Brain microvascular endothelial cell (primary cell): ENCODE measurements around the gene DCUN1D2.

ENCODE experiments used
- DNase-seq: peaks from one replicate; pipeline ENCODE4 v3.0.0-alpha.2; 2020
- H3K27ac ChIP-seq: fragments of 250-450 bp; sonication (Bioruptor Pico); 2 replicates; pipeline ENCODE4 v1.5.1; 2020; ENCODE audit warnings: mild to moderate bottlenecking, moderate library complexity
- H3K27me3 ChIP-seq: fragments of 250-450 bp; sonication (Bioruptor Pico); replicated peaks from 2 replicates; pipeline ENCODE4 v1.5.1; 2020; ENCODE audit warnings: mild to moderate bottlenecking
- H3K36me3 ChIP-seq: fragments of 250-450 bp; sonication (Bioruptor Pico); replicated peaks from 2 replicates; pipeline ENCODE4 v1.5.1; 2020; ENCODE audit warnings: mild to moderate bottlenecking
- H3K4me3 ChIP-seq: 2 replicates; pipeline ENCODE4 v1.5.1; 2011; ENCODE audit warnings: low read depth, mild to moderate bottlenecking, control low read depth, low read length, moderate library complexity
- in situ Hi-C: cut with HindIII; loops from 2 replicates; pipeline ENCODE4 v1.10.0; 2017; ENCODE audit warnings: low sequenced_read_pairs, low pct_ligation_motif_present
- TF ChIP-seq, protein P1 (sequence below): IDR thresholded peaks from 2 replicates; pipeline ENCODE4 v1.5.1; 2011; ENCODE audit warnings: low read depth, mild to moderate bottlenecking, moderate library complexity, low read length, control low read depth, inconsistent platforms; ENCODE audit errors: missing control alignments

The DCUN1D2 gene

DNA sequence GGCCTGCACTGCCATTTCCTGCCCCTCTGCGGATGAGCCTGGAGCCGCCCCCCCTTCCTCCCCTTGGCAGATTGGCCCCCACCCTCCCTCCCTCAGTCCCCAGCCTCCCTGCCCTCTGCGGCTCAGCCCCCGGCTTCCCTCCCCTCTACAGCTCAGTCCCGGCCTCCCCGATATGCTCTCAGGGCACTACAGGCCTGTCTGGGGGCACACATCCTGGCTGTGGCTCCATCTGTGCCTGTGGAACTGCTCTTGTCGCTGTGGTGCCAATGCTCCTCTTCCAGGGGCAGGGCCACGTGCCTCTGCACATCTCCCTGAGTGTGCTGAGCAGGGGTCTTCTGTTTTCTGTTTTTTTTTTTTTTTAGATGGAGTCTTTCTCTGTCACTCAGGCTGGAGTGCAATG is 76.2 kb downstream of the DCUN1D2 start:
- no peak overlapping the region for H3K27ac ChIP-seq
- DNase-seq: no peak
- no peak overlapping the region for H3K4me3 ChIP-seq
- no peaks in the 10 kb centered on the region for H3K27me3 ChIP-seq
- TF ChIP-seq, protein P1, sequence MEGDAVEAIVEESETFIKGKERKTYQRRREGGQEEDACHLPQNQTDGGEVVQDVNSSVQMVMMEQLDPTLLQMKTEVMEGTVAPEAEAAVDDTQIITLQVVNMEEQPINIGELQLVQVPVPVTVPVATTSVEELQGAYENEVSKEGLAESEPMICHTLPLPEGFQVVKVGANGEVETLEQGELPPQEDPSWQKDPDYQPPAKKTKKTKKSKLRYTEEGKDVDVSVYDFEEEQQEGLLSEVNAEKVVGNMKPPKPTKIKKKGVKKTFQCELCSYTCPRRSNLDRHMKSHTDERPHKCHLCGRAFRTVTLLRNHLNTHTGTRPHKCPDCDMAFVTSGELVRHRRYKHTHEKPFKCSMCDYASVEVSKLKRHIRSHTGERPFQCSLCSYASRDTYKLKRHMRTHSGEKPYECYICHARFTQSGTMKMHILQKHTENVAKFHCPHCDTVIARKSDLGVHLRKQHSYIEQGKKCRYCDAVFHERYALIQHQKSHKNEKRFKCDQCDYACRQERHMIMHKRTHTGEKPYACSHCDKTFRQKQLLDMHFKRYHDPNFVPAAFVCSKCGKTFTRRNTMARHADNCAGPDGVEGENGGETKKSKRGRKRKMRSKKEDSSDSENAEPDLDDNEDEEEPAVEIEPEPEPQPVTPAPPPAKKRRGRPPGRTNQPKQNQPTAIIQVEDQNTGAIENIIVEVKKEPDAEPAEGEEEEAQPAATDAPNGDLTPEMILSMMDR: no peak
- no peaks in the 10 kb centered on the region for H3K36me3 ChIP-seq
- in situ Hi-C loops: no loop called here

DNA sequence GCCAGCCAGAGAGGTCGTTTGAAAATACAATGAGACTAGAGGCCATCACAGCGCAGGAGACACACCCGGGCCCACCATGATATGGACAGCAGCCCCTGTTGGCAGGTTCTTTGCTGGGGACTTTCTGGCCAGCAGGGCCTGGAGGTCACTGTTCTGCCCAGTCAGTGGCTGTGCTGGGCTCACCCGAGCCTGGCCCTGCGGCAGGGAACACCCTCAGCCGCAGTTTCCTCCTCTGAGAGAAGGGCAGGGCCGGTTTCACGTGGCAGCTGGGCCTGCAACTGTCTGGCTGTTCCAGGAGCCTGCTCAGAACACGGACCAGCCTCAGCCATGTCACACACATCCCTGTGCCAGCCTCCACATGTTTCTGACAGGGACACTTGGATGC is 76.6 kb downstream of the DCUN1D2 start:
- H3K27me3 ChIP-seq: no peaks in the 10 kb centered on the region
- in situ Hi-C loops: no loop called here
- H3K36me3 ChIP-seq: no peaks in the 10 kb centered on the region
- H3K27ac ChIP-seq: no peak overlapping the region
- DNase-seq: no peak
- TF ChIP-seq, protein P1: peak; percentile 9
- no peak overlapping the region for H3K4me3 ChIP-seq

DNA sequence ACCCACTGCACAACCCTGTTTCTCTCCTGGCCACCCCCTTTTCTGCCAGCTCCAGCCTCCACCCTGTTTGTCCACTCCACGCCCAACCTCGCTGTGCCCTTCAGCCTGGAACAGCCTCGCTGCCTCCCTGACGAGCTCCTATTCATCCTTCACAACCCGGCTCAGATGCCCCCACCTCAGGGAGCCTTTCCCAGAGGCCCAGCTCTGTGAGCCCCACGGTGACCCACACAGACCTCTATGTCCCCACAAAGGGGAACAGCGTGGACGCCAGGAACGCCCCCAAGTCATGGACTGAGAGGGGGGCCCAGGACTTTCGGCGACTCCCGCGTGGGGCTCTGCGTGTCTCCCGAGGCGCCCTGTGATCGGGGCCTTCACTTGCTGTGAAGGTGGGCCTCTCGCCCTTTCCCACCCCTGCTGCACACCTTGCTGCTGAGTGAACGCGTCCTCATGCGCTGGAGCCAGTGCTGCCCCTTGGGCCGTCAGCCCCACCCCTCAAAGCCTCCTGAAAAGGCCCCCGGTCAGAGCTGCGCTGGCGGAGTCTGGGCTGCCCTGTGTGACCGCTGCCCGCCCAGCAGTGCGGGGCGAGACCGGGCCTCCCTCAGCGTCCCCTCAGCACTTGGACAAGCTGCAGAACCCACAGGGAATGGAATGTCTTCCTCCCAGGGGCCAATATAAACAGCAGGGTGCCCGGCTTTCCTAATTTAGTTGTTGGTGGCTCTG is 77.2 kb downstream of the DCUN1D2 start:
- Histone ChIP-seq H3K4me3 (no peak overlapping the region), H3K27ac (no peak overlapping the region), H3K36me3 (no peaks in the 10 kb centered on the region), H3K27me3 (no peaks in the 10 kb centered on the region)
- DNase-seq: no peak
- TF ChIP-seq, protein P1: no peak
- in situ Hi-C loops: no loop called here

GRCh38 chr13:113412440-113412839 is 78.1 kb downstream of the DCUN1D2 start:
- TF ChIP-seq, protein P1: no peak
- in situ Hi-C loops: no loop called here
- Histone ChIP-seq H3K36me3 (no peaks in the 10 kb centered on the region), H3K4me3 (no peak overlapping the region), H3K27me3 (no peaks in the 10 kb centered on the region), H3K27ac (no peak overlapping the region)
- no peak for DNase-seq

DNA sequence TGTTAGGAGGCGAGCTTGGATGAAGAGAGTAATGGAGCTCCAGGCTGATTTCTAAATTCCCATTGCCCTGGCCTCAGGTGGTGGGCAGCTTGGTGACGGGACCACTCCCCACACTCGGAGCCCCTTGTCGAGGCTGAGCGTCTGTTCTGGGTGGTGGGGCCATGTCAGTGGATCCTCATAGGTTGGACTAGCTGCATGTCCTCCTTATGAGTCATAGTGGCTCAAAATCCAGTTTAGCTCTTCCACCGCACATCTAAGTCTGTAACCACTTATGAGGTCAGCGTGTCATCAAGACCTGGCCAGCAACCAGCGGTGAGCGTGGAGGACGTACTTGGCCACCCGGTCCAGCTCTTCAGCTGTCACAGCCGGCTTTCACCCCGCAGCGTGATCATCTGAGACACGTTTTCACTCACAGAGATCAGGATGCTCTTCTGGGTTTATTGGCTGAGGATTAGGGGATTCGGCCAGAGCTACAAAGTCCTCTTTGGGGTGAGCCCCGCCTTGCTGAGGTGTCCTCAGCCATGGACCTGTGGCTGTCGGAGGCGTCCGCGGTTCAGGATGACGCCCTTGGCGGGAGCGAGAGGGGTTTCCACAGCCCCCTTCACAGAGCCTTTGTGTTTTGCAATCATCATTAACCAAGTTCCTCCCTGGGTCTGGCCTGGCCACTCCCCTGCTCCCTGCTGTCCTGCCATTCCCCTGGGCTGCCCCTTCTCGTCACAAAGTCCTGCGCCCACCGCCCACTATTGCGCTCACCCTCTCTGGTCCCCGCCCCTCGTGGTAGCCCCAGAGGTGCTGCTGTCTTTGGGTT is 79.1 kb downstream of the DCUN1D2 start:
- in situ Hi-C loops: no loop called here
- Histone ChIP-seq H3K27me3 (no peaks in the 10 kb centered on the region), H3K27ac (peak overlapping the region; percentile 87), H3K4me3 (peak overlapping the region; percentile 44), H3K36me3 (no peaks in the 10 kb centered on the region)
- peak; percentile 92 for DNase-seq
- TF ChIP-seq, protein P1: no peak
